ENCODE measurements around the gene HSPA1A.
"Not testable (repeated sequence)": the region's sequence is repeated elsewhere in the genome, so short reads cannot be mapped to it uniquely, and the experiment has no call there.

The HSPA1A gene

DNA sequence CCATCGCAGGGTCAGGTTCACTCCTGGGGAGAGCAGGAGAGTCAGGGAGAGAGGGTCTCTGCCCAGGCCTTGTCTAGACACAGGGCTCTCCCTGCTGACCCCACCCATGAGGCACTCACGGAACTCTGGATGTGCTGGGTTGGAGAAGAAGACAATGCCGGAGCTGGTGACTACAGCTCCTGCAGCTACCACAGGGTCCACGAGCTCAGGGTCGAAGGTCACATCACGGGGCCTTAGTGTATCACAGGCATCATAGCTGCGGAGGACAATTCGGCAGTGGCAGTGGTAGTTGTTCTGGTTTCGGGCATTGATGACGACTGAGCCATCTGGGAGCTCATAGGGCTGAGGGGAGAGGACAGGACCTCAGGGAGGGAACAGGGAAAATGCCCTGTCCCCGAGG, 44.6 kb downstream of the HSPA1A start:
- POLR2A ChIA-PET (ENCODE audit: low non-redundant PET) = interaction anchor here (0.5 kb wide), 1 partner anchor 179 kb away, joined by 3 read pairs; the partner anchor contains the start of gene LY6G5C
- CTCF ChIA-PET = no interaction called here
- DNase-seq (ENCODE audit: low spot score) = no peak
- TF ChIP-seq, protein P1, sequence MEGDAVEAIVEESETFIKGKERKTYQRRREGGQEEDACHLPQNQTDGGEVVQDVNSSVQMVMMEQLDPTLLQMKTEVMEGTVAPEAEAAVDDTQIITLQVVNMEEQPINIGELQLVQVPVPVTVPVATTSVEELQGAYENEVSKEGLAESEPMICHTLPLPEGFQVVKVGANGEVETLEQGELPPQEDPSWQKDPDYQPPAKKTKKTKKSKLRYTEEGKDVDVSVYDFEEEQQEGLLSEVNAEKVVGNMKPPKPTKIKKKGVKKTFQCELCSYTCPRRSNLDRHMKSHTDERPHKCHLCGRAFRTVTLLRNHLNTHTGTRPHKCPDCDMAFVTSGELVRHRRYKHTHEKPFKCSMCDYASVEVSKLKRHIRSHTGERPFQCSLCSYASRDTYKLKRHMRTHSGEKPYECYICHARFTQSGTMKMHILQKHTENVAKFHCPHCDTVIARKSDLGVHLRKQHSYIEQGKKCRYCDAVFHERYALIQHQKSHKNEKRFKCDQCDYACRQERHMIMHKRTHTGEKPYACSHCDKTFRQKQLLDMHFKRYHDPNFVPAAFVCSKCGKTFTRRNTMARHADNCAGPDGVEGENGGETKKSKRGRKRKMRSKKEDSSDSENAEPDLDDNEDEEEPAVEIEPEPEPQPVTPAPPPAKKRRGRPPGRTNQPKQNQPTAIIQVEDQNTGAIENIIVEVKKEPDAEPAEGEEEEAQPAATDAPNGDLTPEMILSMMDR (conservative IDR thresholded peaks at IDR 0.05; ENCODE audit: low read depth) = no peak
- peak overlapping the region; percentile 11; the same call in 1 of the 2 replicates for H3K27ac ChIP-seq

DNA sequence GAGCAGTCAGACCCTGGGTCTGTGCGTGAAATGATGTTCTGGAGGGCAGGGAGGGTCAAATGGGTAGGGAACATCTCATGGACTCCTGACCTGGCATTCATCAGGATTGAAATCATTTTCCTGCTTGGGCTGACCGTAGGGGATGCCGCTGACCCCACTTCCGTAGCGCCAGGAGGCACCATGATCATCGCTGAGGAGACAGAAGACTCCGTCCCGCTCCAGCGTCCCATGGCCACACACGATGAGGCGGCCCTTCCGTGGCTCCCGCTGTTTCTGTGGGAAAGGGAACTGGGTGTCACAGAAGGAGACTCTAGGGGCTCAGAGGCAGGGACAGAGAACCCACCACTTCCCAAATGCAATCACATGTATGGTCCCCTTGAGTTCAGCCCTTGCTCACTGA, 45.0 kb downstream of the HSPA1A start:
- TF ChIP-seq, protein P1 (conservative IDR thresholded peaks at IDR 0.05; ENCODE audit: low read depth) = no peak
- H3K27ac ChIP-seq = no peak overlapping the region
- ChIA-PET CTCF (no interaction called here), POLR2A (ENCODE audit: low non-redundant PET) (interaction anchor here (0.5 kb wide), 1 partner anchor 179 kb away, joined by 3 read pairs; the partner anchor contains the start of gene LY6G5C)
- DNase-seq (ENCODE audit: low spot score) = no peak

DNA sequence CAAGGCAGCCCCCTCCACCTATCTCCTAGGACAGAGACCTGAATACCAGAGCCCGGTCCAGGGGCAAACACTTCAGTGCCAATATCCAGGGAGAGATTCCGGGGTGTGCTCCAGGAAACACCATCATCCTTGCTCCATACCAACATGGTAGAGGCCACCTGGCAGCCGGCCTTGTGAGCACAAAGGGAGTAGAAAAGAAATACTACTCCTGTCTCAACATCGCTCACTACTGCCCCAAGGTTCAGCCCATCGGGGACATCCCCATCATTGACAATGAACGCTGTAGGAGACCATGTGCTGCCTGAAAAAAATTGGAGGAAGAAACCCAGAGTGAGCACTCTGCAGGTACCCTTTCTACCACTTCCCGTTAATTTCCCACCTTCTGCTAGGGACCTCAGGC, 45.8 kb downstream of the HSPA1A start:
- TF ChIP-seq, protein P1 (conservative IDR thresholded peaks at IDR 0.05; ENCODE audit: low read depth) = no peak
- no peak for DNase-seq (ENCODE audit: low spot score)
- CTCF ChIA-PET = no interaction called here
- POLR2A ChIA-PET (ENCODE audit: low non-redundant PET) = no interaction called here
- no peak overlapping the region for H3K27ac ChIP-seq

DNA sequence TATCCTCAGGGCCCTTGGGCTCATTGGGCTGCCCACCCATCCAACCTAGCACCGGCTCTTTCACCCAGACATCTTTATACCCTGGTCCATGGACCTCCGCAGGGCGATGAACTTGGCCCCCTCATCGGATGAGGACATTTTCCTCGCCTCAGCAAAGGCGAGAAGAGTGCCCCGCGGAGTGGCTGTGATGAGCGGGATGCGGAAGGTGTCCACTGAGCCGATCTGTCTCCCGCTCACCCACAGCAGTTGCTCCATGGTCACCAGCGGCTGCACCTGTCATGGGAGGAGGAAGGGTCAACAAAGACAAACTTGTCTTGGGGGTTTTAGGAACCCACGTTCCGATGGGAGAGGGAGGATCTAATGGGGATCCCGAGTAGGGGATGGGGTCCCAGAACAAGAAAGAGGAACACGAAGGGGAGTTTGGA, 46.6 kb downstream of the HSPA1A start:
- POLR2A ChIA-PET (ENCODE audit: low non-redundant PET) = no interaction called here
- DNase-seq (ENCODE audit: low spot score) = no peak
- TF ChIP-seq, protein P1 (conservative IDR thresholded peaks at IDR 0.05; ENCODE audit: low read depth) = no peak
- CTCF ChIA-PET = no interaction called here
- peak overlapping the region; percentile 85 for H3K27ac ChIP-seq

DNA sequence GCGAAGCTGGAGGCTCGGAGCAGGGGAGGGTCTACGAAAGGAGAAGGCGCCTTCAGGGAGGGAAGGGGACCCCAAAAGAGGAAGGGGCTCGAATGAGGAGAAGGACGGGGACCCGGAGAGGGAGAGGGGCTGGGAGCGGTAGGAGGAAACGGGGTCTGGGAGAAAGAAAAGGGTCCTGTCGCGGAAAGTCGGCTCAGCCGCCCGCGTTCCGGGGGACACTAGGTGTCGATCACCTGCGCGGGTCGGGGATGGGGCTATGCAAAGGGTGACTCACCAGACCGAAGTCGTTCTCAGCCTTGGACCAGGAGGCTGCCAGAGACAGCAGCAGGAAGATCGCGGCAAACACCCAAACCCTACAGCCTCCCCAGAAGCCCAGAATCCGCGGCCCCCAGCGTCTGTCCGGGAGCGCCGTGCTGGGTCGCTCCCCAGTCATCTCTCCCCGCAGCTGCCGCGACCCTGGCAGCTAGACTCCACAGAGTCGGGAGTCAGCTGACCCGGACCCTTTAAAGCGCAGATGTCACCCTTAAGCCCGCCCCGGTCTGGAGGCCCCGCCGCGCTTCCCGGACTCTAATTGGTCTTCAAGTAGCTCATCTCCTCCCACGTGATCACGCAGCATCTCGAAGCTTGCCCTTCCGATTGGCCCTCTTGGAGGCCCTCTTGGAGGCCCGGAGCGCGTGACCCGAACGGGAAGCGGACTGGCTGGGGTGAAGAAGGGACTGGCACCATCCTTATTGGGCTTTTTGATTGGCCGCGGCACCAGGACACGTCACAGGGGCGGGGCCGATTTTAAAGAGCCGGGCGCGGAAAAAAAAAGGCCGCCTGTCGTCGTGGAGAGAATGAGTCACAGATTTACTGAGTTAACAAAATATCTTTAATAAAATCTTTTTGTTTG, 47.2 kb downstream of the HSPA1A start, which contains the start of gene NEU1:
Gene NEU1 (minus strand): TSS at position 478 of the 892 bp plus-strand sequence. CDS start 45 bp downstream, at position 433.
- CTCF ChIA-PET = interaction anchor here (0.5 to 1.5 kb wide), 2 partner anchors 93 to 133 kb away, joined by 3 to 5 read pairs; partner anchors contain the start of gene DDAH2
- peak within 1 kb of the TSS; percentile 85 for H3K27ac ChIP-seq
- POLR2A ChIA-PET (ENCODE audit: low non-redundant PET) = interaction anchor here (0.5 to 0.8 kb wide), 3 partner anchors 30 to 32 kb away, joined by 3 to 7 read pairs (median 3); no protein-coding TSS in a partner anchor
- peak; percentile 100 for DNase-seq (ENCODE audit: low spot score)
- TF ChIP-seq, protein P1 (conservative IDR thresholded peaks at IDR 0.05; ENCODE audit: low read depth) = no peak

DNA sequence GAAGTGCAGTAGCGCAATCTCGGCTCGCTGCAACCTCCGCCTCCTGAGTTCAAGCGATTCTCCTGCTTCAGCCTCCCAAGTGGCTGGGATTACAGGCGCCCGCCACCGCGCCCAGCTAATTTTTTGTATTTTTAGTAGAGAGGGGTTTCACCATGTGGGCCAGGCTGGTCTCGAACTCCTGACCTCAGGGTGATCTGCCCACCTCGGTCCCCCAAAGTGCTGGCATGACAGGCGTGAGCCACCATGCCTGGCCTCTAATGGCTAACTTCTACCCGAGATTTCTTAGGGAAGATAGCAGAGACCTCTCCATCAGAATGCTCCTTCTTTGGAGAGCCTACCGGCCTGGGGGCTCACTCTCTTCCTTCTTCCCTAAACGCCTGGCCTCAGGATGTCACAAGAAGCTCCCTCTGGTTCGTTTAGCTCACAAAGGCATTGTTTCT, 48.8 kb downstream of the HSPA1A start:
- DNase-seq (ENCODE audit: low spot score); POLR2A ChIA-PET (ENCODE audit: low non-redundant PET): not testable (repeated sequence)
- CTCF ChIA-PET = interaction anchor here (0.6 to 1.5 kb wide), 7 partner anchors 14 to 180 kb away, joined by 3 to 8 read pairs (median 4); partner anchors contain the start of gene DDAH2
- H3K27ac ChIP-seq = peak overlapping the region; percentile 85

DNA sequence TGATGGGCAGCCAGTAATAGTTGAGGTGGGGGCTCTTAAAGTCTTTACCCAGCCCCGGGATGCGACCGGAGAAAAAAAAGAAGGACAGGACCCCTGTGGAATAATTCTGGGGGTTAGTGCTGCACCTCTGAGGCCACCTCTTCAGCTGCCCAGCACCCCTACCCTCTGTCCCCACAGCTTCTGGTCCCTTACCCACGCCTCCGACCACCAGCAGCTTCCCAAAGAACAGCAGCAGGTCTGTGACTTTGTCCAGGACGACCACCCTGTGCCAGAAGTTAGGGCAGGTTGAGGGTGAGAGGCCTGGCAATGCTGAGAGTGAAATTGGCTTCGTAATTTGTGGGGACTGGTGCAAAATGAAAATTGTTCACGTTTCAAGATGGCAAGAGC, 49.5 kb downstream of the HSPA1A start:
- POLR2A ChIA-PET (ENCODE audit: low non-redundant PET) = no interaction called here
- no peak for DNase-seq (ENCODE audit: low spot score)
- TF ChIP-seq, protein P1 (conservative IDR thresholded peaks at IDR 0.05; ENCODE audit: low read depth) = no peak
- H3K27ac ChIP-seq = peak overlapping the region; percentile 85; the same call in 1 of the 2 replicates
- CTCF ChIA-PET = no interaction called here
